Subcutaneous adipose tissue (tissue), 4 donors: ENCODE data around the gene DROSHA. TPM values are rescaled to one million over a fixed set of nuclear protein-coding genes. Genes with fewer than 3 reads are reported as not detected.

Source experiments
- CTCF ChIP-seq: fragments of 450-650 bp; IDR thresholded peaks from one replicate; pipeline ENCODE4 v1.5.1; 2016; ENCODE audit warnings: low read depth, mild to moderate bottlenecking, control low read depth, antibody characterized with exemption, moderate library complexity
- total RNA-seq, 4 donors: library from RNA; depleted of rRNA; stranded (reverse); fragments of >200 nt; gene quantifications; one replicate each; pipeline ENCODE4 v1.1.0, GENCODE V29; 2016

Gene DROSHA
- total RNA-seq, 4 donors from 2014 or later: 37.9 to 51.8 (median 40.4) TPM

DNA sequence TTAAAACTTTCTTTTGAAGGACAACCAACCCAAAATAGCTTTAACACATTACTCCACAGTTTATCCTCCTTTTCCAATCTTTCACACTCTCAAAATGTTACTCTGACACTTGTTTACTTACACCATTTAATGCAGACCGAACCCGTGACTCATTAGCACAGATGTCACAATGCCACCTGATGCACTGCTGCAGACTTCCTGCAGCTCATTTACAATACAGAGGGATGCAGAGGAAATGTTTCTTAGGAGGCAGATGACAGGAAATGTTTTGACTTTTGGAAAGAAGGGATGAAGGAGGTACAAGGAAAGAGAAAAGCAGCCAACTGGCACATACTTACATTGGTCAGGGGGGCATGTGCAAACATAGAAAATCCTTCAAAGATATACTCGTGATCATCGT lies 39.0 kb downstream of the DROSHA start:
- TF ChIP-seq CTCF: no peak

DNA sequence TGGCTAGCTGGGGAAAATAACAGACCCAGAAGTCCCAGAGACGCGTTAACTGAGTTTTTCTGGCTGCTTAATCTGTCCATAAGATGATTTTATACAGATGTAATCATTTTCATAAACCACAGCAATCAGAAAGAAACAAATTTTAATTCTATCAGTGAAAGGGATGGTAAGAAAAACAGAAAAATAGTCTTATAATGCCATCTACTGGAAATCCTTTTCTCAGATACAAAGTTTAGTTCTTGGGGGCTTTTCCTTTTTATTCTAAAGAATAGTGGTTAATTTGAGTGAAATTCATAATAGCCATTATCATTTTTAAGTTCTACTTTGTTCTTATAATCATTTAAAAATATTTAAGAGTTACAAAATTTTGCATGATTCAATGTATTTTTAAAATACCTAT lies 44.4 kb downstream of the DROSHA start:
- TF ChIP-seq CTCF: no peak

GRCh38 chr5:31486441-31486840 lies 45.5 kb downstream of the DROSHA start:
- no peak for TF ChIP-seq CTCF

DNA sequence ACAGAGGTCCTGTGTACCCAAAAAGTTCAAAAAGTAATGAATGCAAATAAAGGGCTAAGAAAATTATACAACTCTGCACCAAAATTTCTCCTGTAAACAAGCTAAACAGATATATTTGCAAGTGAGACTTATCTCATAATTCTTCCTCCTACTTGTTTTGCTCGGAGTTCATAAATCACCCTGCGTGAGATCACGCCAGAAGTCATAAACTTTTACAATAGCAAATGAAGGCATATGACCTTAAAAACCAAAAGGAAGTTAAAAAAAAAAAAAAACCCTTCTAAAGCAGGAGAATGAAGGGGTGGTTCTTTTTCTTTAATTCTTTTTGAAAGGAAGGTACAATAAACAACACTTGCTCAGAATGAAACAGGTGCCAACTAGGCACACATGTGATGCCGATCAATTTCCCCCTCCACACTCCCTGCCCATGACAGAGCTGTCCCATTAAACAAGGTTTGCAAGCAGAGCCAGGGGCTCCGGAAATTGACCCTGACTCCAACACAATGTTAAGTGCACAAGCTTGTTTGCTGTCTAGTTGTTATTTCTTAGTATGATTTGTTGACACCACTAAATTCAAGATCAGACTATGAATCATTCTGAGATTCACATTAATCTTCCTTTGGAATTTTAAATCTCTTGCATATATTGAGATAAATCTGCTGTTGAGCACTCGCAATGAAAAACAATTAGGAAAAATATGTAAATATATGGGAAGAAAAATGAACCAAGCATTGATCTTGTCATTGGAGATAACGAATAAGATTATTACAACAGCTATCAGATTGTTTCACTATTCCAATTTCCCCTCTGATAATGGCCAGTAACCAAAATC lies 46.3 kb downstream of the DROSHA start:
- no peak for TF ChIP-seq CTCF

DNA sequence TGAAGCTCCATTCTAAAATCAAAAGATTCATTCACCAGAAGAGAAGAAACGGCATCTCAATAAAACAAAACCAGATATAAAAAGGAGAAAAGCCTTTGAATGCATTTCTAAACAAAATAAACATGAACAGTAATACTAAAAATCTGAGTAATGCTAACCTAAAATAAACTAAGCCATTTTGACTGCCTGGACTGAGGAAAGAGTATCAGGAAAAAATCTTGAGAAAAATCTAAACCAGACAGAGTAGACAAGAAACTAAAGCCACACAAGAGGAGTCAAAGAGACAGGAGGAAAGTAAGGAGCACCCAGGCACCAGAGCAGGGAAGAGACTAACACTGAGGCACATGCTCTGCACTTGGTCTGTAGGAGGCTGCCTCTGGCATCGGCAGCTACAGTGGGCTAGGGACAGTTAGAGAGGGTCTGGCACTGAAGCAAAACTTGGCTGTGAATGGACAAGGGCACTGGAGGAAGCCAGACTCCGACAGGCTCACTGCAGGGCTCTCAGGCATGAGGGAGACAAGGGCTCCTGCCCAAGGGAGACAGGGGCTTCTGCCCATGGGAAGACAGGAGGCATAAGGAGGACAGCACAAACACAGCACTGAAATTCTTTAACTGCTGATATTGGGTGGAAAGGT lies 50.2 kb downstream of the DROSHA start:
- TF ChIP-seq CTCF: no peak

GRCh38 chr5:31479706-31480105 lies 52.2 kb downstream of the DROSHA start:
- TF ChIP-seq CTCF: no peak

- no peak for TF ChIP-seq CTCF
Measured at GRCh38 chr5:31478901-31479300, 53.0 kb downstream of the DROSHA start.
